HL-60 (cell line): ENCODE results near the gene CNTNAP4.

Experiments used
- DNase-seq, 2 experiments: peaks; one replicate each; pipeline ENCODE4 v3.0.0-alpha.2; 2010 to 2020; ENCODE audit warnings: low read depth in 1 of 2, low spot score in 1 of 2
- H3K27ac ChIP-seq: fragments of 250-450 bp; sonication (Bioruptor Pico); replicated peaks from 2 replicates; pipeline ENCODE4 v1.5.1; 2020; ENCODE audit warnings: mild to moderate bottlenecking, moderate library complexity
- H3K27me3 ChIP-seq: fragments of 250-450 bp; sonication (Bioruptor Pico); 2 replicates; pipeline ENCODE4 v1.5.1; 2021; ENCODE audit warnings: mild to moderate bottlenecking, moderate library complexity; ENCODE audit not compliant: insufficient read depth, poor library complexity, severe bottlenecking
- H3K4me3 ChIP-seq: replicated peaks from 2 replicates; pipeline ENCODE4 v1.5.1; 2011; ENCODE audit warnings: mild to moderate bottlenecking, control low read depth, low read length; ENCODE audit not compliant: insufficient read depth
- CTCF ChIP-seq: IDR thresholded peaks from one replicate; pipeline ENCODE4 v1.5.1; 2011; ENCODE audit warnings: low read length, control low read depth, inconsistent platforms; ENCODE audit not compliant: insufficient read depth
- GABPA ChIP-seq: IDR thresholded peaks from 2 replicates; pipeline ENCODE4 v1.6.1; 2012; ENCODE audit warnings: low read depth
- POLR2AphosphoS5 ChIP-seq: IDR thresholded peaks from 2 replicates; pipeline ENCODE4 v1.6.1; 2012; ENCODE audit warnings: low read depth
- SPI1 ChIP-seq: IDR thresholded peaks from 2 replicates; pipeline ENCODE4 v1.6.1; 2012; ENCODE audit warnings: low read depth, mild to moderate bottlenecking, borderline replicate concordance
- TF ChIP-seq, protein P1 (sequence below): IDR thresholded peaks from 2 replicates; pipeline ENCODE4 v1.6.1; 2012; ENCODE audit warnings: low read depth; ENCODE audit not compliant: insufficient replicate concordance

Gene CNTNAP4

DNA sequence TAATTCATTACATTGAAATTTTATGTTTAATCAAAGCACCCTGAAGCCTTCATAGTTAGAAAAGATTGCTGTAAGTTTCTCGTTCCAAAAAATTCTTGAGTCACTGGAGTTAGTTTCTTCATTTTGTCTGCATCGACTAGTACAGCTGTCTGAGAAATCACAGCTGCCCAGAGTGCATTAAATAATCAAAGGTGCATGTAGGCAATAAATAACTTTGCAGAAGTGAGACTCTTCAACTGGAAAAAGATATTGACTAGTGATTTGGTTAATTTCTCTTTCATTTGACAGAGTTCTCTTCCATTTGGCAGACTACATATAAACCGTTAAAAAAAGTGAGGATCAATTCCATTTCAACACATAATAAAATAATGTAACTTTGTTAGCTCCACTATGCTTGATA is 234.0 kb downstream of the CNTNAP4 start:
- DNase-seq = no peak
- Histone ChIP-seq H3K27ac (no peak overlapping the region), H3K27me3 (no peaks in the 10 kb centered on the region), H3K4me3 (no peak overlapping the region)
- no peak for TF ChIP-seq POLR2AphosphoS5
- no peak for TF ChIP-seq CTCF
- TF ChIP-seq, protein P1, sequence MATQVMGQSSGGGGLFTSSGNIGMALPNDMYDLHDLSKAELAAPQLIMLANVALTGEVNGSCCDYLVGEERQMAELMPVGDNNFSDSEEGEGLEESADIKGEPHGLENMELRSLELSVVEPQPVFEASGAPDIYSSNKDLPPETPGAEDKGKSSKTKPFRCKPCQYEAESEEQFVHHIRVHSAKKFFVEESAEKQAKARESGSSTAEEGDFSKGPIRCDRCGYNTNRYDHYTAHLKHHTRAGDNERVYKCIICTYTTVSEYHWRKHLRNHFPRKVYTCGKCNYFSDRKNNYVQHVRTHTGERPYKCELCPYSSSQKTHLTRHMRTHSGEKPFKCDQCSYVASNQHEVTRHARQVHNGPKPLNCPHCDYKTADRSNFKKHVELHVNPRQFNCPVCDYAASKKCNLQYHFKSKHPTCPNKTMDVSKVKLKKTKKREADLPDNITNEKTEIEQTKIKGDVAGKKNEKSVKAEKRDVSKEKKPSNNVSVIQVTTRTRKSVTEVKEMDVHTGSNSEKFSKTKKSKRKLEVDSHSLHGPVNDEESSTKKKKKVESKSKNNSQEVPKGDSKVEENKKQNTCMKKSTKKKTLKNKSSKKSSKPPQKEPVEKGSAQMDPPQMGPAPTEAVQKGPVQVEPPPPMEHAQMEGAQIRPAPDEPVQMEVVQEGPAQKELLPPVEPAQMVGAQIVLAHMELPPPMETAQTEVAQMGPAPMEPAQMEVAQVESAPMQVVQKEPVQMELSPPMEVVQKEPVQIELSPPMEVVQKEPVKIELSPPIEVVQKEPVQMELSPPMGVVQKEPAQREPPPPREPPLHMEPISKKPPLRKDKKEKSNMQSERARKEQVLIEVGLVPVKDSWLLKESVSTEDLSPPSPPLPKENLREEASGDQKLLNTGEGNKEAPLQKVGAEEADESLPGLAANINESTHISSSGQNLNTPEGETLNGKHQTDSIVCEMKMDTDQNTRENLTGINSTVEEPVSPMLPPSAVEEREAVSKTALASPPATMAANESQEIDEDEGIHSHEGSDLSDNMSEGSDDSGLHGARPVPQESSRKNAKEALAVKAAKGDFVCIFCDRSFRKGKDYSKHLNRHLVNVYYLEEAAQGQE = no peak

DNA sequence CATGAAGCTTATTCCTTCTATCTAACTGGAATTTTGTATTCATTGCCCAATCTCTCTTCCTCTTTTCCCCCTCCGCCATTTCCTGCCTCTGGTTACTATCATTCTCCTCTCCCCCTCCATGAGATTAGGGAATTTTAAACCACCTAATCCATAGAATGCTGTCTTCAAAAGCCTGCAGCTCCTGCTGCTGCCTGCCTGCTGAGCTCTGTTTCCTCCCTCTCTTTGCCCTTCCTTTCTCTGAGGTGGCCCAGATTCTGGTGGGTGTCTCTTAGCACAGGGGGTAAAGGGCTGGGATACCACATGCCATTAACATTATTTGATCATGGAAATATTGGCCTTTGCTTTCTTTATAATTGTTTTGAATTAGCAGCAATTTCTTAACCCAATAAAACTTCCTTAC is 241.6 kb downstream of the CNTNAP4 start:
- no peak overlapping the region for H3K27ac ChIP-seq
- no peak overlapping the region for H3K4me3 ChIP-seq
- no peaks in the 10 kb centered on the region for H3K27me3 ChIP-seq
- TF ChIP-seq CTCF = no peak
- TF ChIP-seq GABPA = no peak
- TF ChIP-seq, protein P1 = no peak
- TF ChIP-seq SPI1 = no peak
- no peak for TF ChIP-seq POLR2AphosphoS5
- DNase-seq = no peak

GRCh38 chr16:76524356-76524755 is 247.2 kb downstream of the CNTNAP4 start:
- no peak for TF ChIP-seq CTCF
- TF ChIP-seq SPI1 = no peak
- TF ChIP-seq, protein P1 = no peak
- no peak for TF ChIP-seq POLR2AphosphoS5
- TF ChIP-seq GABPA = no peak
- Histone ChIP-seq H3K27me3 (no peaks in the 10 kb centered on the region), H3K4me3 (no peak overlapping the region), H3K27ac (no peak overlapping the region)
- DNase-seq = no peak
